HG02852 (cell line): ENCODE results near the gene CDC45.

Experiments
- ATAC-seq: cut with Tn5 transposase; IDR thresholded peaks from one replicate; pipeline ENCODE4 v1.9.1; 2021; ENCODE audit warnings: mild to moderate bottlenecking, moderate library complexity; ENCODE audit not compliant: unreplicated experiment

CDC45 gene

GRCh38 chr22:19554834-19555404, 75.2 kb downstream of the CDC45 start:
- ATAC-seq: no peak

- no peak for ATAC-seq
These were observed 75.9 kb downstream of the CDC45 start for GRCh38 chr22:19555651-19556050.

DNA sequence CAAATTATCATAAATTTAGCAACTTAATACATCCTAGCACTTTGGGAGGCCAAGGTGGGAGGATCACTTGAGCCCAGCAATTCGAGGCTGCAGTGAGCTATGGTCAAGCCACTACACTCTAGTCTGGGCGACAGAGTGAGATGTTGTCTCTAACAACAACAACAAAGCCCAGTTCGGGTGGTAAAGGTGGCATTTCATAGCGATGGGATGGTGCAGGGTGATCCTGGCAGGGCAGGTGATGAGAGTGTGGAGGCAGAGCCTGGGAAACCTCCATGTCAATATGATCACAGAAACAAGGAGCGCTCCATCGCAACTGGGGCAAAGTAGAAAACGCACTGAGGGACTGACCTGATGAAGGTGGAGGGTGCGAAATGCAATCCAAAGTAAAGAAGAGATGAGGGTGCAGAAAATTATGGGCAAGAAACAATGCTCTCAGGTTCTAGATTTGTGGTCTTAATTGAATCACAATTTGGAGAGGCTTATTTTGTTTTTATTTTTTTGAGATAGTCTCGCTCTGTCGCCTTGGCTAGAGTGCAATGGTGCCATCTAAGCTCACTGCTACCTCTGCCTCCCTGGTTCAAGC, 77.3 kb downstream of the CDC45 start:
- ATAC-seq: no peak

DNA sequence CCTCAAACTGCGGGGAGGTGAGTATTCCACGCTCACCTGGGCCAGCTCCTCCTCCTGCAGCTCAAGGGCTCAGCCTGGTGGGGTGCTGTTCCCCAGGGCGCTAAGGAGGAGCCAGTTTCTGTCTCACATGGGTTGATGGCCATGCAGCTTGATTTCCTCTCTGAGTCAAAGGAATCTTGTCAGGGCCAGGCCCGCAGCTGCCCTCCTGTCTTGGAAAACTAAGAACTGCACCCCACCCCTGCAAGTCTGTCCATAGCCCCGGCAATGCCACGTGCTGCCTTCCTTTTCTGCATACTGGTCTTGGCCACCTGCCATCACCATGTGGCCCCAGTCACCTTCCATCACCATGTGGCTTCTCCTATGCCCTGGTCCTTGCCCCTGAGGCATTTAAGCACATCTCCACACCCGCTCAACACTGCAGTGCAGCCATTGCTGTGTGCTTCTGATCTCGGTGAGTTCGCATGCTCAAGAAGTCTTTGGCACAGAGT, 79.6 kb downstream of the CDC45 start:
- no peak for ATAC-seq

DNA sequence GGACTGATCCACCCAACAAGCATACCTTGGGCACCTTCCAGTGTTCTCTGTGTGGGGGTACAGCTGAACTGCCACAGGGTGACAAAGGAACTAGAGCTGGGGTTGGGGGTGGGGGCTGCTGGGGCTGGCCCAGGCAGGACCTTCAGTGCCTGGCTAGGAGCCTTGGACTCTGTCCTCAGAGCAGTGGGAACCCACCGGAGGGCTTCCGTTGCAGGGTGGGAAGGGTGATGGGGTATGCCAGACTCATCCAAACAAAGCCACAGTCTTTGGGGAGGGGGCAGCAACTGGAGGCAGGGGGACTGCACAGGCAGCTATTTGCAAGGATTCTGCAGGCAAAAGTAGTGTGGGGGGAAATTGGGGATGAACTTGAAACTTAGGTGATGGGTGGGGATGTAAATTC, 80.2 kb downstream of the CDC45 start:
- no peak for ATAC-seq

- ATAC-seq: no peak
These were observed 85.9 kb downstream of the CDC45 start for GRCh38 chr22:19565382-19566278.

DNA sequence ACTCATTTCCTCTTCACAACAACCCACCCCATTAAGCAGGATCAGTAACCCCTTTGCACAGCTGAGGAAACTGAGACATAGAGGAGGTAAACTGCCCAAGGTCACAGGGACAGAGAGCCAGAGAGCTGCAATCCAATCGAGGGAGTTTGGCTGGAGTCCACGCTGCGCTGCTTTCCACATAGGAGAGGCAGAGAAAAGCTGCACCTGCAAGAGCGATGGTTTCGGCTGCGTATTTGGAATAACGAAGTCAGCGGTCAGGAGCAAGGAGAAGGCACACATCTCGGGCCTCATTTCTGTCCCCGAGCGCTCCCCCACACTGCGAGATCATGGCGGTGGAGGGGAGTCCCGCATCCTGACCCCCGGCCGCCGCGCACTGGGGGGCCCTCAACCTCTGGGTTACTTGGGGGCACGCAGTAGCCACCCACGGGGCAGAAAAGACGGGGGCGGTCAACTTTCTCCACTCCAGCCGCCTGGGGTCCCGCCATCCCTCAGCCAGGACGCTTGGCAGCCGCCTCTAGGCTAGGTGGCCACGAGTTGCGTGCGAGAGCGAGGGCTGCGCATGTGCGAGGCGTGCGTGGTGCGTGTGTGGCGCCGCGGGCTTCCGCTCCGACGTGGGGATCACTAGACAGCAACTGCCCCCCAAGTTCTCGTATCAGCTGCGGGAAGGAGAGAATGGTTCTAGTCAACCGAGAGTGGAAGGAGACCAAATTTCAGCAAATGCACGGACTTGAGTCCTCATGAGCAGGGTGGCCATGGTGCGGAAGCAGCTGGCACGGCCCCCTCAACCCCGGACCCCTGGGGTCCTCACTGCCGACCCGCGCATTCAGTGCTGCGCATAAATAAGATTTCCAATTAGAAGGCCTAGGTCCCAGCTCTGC, 86.8 kb downstream of the CDC45 start:
- no peak for ATAC-seq

- ATAC-seq: no peak
These were observed 87.7 kb downstream of the CDC45 start for GRCh38 chr22:19567157-19568009.

- no peak for ATAC-seq
These were observed 88.9 kb downstream of the CDC45 start for GRCh38 chr22:19568337-19569275.

DNA sequence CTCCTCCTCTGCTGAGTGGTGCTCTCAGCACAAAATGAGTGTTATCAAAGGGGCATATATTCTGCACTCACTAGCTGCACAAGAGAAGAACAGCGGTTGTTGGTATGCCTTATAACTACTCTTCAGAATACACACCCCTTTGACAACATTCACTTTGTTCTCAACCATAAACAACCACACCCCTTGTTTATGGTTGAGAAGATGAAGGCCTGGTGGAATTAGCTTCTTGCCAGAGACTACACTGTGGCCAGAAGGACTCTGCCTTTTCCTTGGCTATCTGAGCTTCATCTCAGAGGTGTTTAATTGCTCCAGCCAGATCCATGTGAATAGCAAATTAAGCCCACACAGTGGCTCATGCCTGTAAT, 89.5 kb downstream of the CDC45 start:
- ATAC-seq: no peak

GRCh38 chr22:19569976-19570375, 90.3 kb downstream of the CDC45 start:
- ATAC-seq: no peak
